OCI-LY7 (cell line): ENCODE measurements around the gene NAT9. TPM values are rescaled to one million over a fixed set of nuclear protein-coding genes. Genes with fewer than 3 reads are reported as not detected.
A peak's percentile ranks its signal among the peaks of the same experiment; 100 is the strongest.

ENCODE experiments used
- BruUV-seq: library from RNA; stranded (reverse); fragments of 400-500 nt; replicated peaks from 2 replicates; lab custom pipeline; 2021; lab: Mats Ljungman, UMichigan
- CTCF ChIA-PET: fragments of 300-600 bp; sonication (Branson Sonifier 250); formaldehyde crosslinking; loops from one replicate; lab custom pipeline; 2022; ENCODE audit warnings: antibody characterized with exemption; ENCODE audit not compliant: unreplicated experiment; lab: Charles Lee
- POLR2A ChIA-PET: fragments of 300-600 bp; sonication (Branson Sonifier 250); formaldehyde crosslinking; loops from one replicate; lab custom pipeline; 2022; ENCODE audit warnings: antibody characterized with exemption; lab: Charles Lee
- DNase-seq: peaks from one replicate; pipeline ENCODE4 v3.0.0-alpha.2; 2015; ENCODE audit warnings: low spot score
- H2AFZ ChIP-seq: fragments of 200-600 bp; sonication (generic), shearing (Covaris generic); 2 replicates; pipeline ENCODE4 v1.6.1; 2014; ENCODE audit warnings: mild to moderate bottlenecking, antibody characterized with exemption, low read length, moderate library complexity
- H3K27ac ChIP-seq: fragments of 200-600 bp; sonication (generic); 2 replicates; pipeline ENCODE4 v1.5.1; 2014; ENCODE audit warnings: mixed run types, low read depth, mild to moderate bottlenecking, moderate library complexity, low read length, inconsistent platforms; ENCODE audit not compliant: poor library complexity, severe bottlenecking
- H3K36me3 ChIP-seq: fragments of 200-600 bp; sonication (generic); 2 replicates; pipeline ENCODE4 v1.6.1; 2014; ENCODE audit warnings: mild to moderate bottlenecking, antibody characterized with exemption, low read length, moderate library complexity, mixed read lengths; ENCODE audit not compliant: insufficient read depth
- H3K4me1 ChIP-seq: fragments of 200-600 bp; sonication (generic); 2 replicates; pipeline ENCODE4 v1.5.1; 2014; ENCODE audit warnings: mild to moderate bottlenecking, low read length; ENCODE audit not compliant: insufficient read depth, poor library complexity, severe bottlenecking
- H3K4me2 ChIP-seq: fragments of 200-600 bp; sonication (generic); 2 replicates; pipeline ENCODE4 v1.6.1; 2014; ENCODE audit warnings: mild to moderate bottlenecking, low read length
- H3K4me3 ChIP-seq: fragments of 200-600 bp; sonication (generic); 2 replicates; pipeline ENCODE4 v1.5.1; 2014; ENCODE audit warnings: mild to moderate bottlenecking, low read depth, low read length; ENCODE audit not compliant: poor library complexity, severe bottlenecking
- H3K79me2 ChIP-seq: fragments of 200-600 bp; sonication (generic); 2 replicates; pipeline ENCODE4 v1.6.1; 2016; ENCODE audit warnings: low read depth, mild to moderate bottlenecking, low read length, moderate library complexity, mixed read lengths; ENCODE audit not compliant: insufficient read depth
- H3K9me2 ChIP-seq: fragments of 200-600 bp; sonication (generic); 2 replicates; pipeline ENCODE4 v1.6.1; 2016; ENCODE audit warnings: mild to moderate bottlenecking, low read length, mixed read lengths; ENCODE audit not compliant: insufficient read depth
- H3K9me3 ChIP-seq: fragments of 200-600 bp; sonication (generic); 2 replicates; pipeline ENCODE4 v1.6.1; 2014; ENCODE audit warnings: mild to moderate bottlenecking, mixed run types, low read length, mixed read lengths
- H4K20me1 ChIP-seq: fragments of 200-600 bp; sonication (generic); 2 replicates; pipeline ENCODE4 v1.6.1; 2014; ENCODE audit warnings: mild to moderate bottlenecking, antibody characterized with exemption, low read length, moderate library complexity, mixed read lengths; ENCODE audit not compliant: insufficient read depth
- EZH2phosphoT487 ChIP-seq: fragments of 200-600 bp; sonication (generic); IDR thresholded peaks from 2 replicates; pipeline ENCODE4 v1.6.1; 2018; ENCODE audit warnings: low read depth, borderline replicate concordance, mild to moderate bottlenecking, mixed run types, antibody characterized with exemption, low read length, moderate library complexity, mixed read lengths
- intact Hi-C: fragments of 100-400 bp; cut with micrococcal nuclease; formaldehyde crosslinking; loops from one replicate; pipeline ENCODE4 v1.10.0; 2022; ENCODE audit not compliant: unreplicated experiment
- total RNA-seq, 2 experiments: library from RNA; depleted of rRNA in 1 of 2; stranded (reverse); fragments of >200 nt in 1 of 2; shearing (Covaris generic) in 1 of 2; gene quantifications; 2 replicates each; pipeline ENCODE4 v1.2.3, GENCODE V29; 2014 to 2022
- TF ChIP-seq, protein P1 (sequence below): fragments of 200-600 bp; sonication (generic); conservative IDR thresholded peaks from 2 replicates; pipeline ENCODE4 v1.5.1; 2014; ENCODE audit warnings: mild to moderate bottlenecking, antibody characterized with exemption, low read length, moderate library complexity, mixed read lengths

Gene NAT9
- total RNA-seq, 2 experiments from 2014 or later = 77.2 to 87.9 TPM

DNA sequence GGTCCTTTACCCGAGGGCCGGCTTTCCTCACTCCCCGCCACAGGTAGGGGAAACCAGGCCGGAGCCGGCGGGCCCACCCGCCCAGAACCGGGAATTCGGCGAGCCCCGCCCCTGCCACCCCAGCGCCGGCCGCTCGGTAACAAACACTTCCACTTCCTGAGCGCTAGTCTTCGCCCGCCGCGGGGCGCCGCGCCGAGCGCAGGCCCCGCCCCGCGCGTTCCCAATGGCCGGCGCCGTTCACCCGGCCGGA is 27.9 kb downstream of the NAT9 start:
- TF ChIP-seq EZH2phosphoT487 = no peak
- TF ChIP-seq, protein P1, sequence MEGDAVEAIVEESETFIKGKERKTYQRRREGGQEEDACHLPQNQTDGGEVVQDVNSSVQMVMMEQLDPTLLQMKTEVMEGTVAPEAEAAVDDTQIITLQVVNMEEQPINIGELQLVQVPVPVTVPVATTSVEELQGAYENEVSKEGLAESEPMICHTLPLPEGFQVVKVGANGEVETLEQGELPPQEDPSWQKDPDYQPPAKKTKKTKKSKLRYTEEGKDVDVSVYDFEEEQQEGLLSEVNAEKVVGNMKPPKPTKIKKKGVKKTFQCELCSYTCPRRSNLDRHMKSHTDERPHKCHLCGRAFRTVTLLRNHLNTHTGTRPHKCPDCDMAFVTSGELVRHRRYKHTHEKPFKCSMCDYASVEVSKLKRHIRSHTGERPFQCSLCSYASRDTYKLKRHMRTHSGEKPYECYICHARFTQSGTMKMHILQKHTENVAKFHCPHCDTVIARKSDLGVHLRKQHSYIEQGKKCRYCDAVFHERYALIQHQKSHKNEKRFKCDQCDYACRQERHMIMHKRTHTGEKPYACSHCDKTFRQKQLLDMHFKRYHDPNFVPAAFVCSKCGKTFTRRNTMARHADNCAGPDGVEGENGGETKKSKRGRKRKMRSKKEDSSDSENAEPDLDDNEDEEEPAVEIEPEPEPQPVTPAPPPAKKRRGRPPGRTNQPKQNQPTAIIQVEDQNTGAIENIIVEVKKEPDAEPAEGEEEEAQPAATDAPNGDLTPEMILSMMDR = no peak
- Histone ChIP-seq H3K79me2 (peaks cover 26% of the 10 kb centered on the region; the same call in 1 of the 2 replicates), H3K9me3 (no peaks in the 10 kb centered on the region), H3K9me2 (no peaks in the 10 kb centered on the region), H4K20me1 (peaks cover 11% of the 10 kb centered on the region; the same call in 1 of the 2 replicates), H3K4me2 (peak overlapping the region; percentile 50), H3K27ac (peak overlapping the region; percentile 25), H3K4me3 (peak overlapping the region; percentile 86), H2AFZ (peak overlapping the region; percentile 40; the same call in 1 of the 2 replicates), H3K4me1 (peaks cover 40% of the 10 kb centered on the region), H3K36me3 (peaks cover 22% of the 10 kb centered on the region)
- intact Hi-C loops = loop anchor here (1.0 kb wide), 1 partner anchor 28 kb away; the partner anchor contains the start of gene NAT9
- ChIA-PET POLR2A (no interaction called here), CTCF (no interaction called here)
- no peak for DNase-seq
- no TSS peak for BruUV-seq

DNA sequence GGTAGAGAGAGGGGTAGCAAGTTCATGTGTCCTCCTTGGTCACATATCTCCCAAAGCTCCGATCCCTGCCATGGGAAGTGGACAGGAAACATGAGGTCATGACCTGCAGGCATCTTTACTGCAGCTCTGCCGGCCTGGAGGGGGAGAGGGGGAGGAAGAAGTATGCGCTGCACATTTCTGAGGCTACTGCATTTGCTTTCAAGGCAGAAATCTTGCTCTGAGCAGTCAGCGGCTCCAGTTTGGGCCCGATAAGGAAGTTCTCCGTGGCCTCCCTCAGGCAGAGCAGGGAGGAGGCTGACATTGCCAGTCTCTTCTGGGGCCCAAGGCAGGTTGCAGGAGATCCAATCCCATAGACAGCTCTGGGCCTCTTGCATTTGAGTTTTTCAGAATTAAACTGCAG is 29.2 kb downstream of the NAT9 start:
- BruUV-seq = no TSS peak
- ChIA-PET POLR2A (interaction anchor here (0.7 to 2.6 kb wide), 5 partner anchors 9 to 86 kb away, joined by 3 to 13 read pairs (median 4); partner anchors contain the start of gene NAT9), CTCF (interaction anchor here (1.8 to 2.5 kb wide), 3 partner anchors 9 to 29 kb away, joined by 4 to 10 read pairs (median 10); partner anchors contain the start of gene NAT9)
- H3K4me1 ChIP-seq = peaks cover 53% of the 10 kb centered on the region
- no peak overlapping the region for H3K4me2 ChIP-seq
- H3K9me2 ChIP-seq = no peaks in the 10 kb centered on the region
- H3K36me3 ChIP-seq = peaks cover 12% of the 10 kb centered on the region; the same call in 1 of the 2 replicates
- H3K79me2 ChIP-seq = peaks cover 26% of the 10 kb centered on the region; the same call in 1 of the 2 replicates
- intact Hi-C loops = no loop called here
- no peak overlapping the region for H3K4me3 ChIP-seq
- no peaks in the 10 kb centered on the region for H3K9me3 ChIP-seq
- no peak overlapping the region for H3K27ac ChIP-seq
- TF ChIP-seq EZH2phosphoT487 = no peak
- TF ChIP-seq, protein P1 = no peak
- H4K20me1 ChIP-seq = peaks cover 11% of the 10 kb centered on the region; the same call in 1 of the 2 replicates
- no peak overlapping the region for H2AFZ ChIP-seq
- DNase-seq = no peak

- no peaks in the 10 kb centered on the region for H3K9me2 ChIP-seq
- H3K79me2 ChIP-seq = peaks cover 21% of the 10 kb centered on the region; the same call in 1 of the 2 replicates
- H3K9me3 ChIP-seq = no peaks in the 10 kb centered on the region
- TF ChIP-seq EZH2phosphoT487 = no peak
- TF ChIP-seq, protein P1 = no peak
- H4K20me1 ChIP-seq = peaks cover 11% of the 10 kb centered on the region; the same call in 1 of the 2 replicates
- no peak overlapping the region for H3K4me3 ChIP-seq
- peaks cover 6% of the 10 kb centered on the region; the same call in 1 of the 2 replicates for H3K36me3 ChIP-seq
- ChIA-PET POLR2A (interaction anchor here (0.7 to 2.6 kb wide), 6 partner anchors 8 to 127 kb away, joined by 3 to 13 read pairs (median 4); partner anchors contain the start of genes FDXR and NAT9), CTCF (interaction anchor here (1.8 to 2.5 kb wide), 4 partner anchors 8 to 44 kb away, joined by 4 to 11 read pairs (median 10); partner anchors contain the start of gene NAT9)
- no peak overlapping the region for H2AFZ ChIP-seq
- intact Hi-C loops = no loop called here
- BruUV-seq = no TSS peak
- H3K4me2 ChIP-seq = no peak overlapping the region
- H3K27ac ChIP-seq = no peak overlapping the region
- H3K4me1 ChIP-seq = peaks cover 59% of the 10 kb centered on the region
- DNase-seq = no peak
These were observed 29.8 kb downstream of the NAT9 start for GRCh38 chr17:74746376-74746775.
